ENCODE results near the gene ESR2.

Gene ESR2

DNA sequence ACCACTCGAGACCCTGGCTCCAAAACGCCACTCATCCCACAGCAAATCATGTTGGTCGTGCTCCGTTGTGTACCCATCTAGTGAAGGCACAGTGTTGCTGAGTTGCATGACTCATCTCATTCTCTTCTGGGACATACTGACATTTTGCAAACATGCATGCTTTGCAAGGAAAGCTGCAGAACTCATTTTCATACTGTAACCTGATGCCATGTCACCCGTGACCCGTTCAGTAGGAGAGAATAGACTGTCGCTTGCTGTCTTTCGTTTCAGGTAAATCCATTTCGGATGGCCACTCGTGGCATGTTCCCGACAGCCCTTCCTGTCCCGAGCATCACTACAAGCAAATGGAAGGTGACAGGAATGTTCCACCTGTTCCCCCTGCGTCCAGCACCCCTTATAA lies 78.2 kb downstream of the ESR2 start:
- Histone ChIP-seq H3K27ac (ENCODE audit: low read depth, low read length) (no peak overlapping the region), H3K79me2 (ENCODE audit: insufficient read depth, low read length) (no peaks in the 10 kb centered on the region), H3F3A (ENCODE audit: insufficient read depth) (peaks cover 14% of the 10 kb centered on the region; the same call in 1 of the 2 replicates), H3K9me3 (ENCODE audit: insufficient read depth, low read length) (no peaks in the 10 kb centered on the region), H3K9me2 (replicated peaks; ENCODE audit: insufficient read depth, low read length) (no peaks in the 10 kb centered on the region), H3K4me3 (ENCODE audit: insufficient read depth, low read length, poor library complexity, severe bottlenecking) (no peak overlapping the region), H3K36me3 (ENCODE audit: low read length) (peaks cover 42% of the 10 kb centered on the region; the same call in 1 of the 2 replicates), H3K4me2 (ENCODE audit: low read depth, low read length, poor library complexity, severe bottlenecking) (no peak overlapping the region), H3K9ac (ENCODE audit: low read length) (no peak overlapping the region), H3K27me3 (ENCODE audit: low read length) (no peaks in the 10 kb centered on the region), H4K20me1 (ENCODE audit: low read depth, low read length) (no peaks in the 10 kb centered on the region), H2AFZ (ENCODE audit: low read depth, low read length, severe bottlenecking) (no peak overlapping the region)
- TF ChIP-seq EZH2phosphoT487 (conservative IDR thresholded peaks at IDR 0.05; ENCODE audit: low read length) = no peak
- TF ChIP-seq, protein P1, sequence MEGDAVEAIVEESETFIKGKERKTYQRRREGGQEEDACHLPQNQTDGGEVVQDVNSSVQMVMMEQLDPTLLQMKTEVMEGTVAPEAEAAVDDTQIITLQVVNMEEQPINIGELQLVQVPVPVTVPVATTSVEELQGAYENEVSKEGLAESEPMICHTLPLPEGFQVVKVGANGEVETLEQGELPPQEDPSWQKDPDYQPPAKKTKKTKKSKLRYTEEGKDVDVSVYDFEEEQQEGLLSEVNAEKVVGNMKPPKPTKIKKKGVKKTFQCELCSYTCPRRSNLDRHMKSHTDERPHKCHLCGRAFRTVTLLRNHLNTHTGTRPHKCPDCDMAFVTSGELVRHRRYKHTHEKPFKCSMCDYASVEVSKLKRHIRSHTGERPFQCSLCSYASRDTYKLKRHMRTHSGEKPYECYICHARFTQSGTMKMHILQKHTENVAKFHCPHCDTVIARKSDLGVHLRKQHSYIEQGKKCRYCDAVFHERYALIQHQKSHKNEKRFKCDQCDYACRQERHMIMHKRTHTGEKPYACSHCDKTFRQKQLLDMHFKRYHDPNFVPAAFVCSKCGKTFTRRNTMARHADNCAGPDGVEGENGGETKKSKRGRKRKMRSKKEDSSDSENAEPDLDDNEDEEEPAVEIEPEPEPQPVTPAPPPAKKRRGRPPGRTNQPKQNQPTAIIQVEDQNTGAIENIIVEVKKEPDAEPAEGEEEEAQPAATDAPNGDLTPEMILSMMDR (IDR thresholded peaks at IDR 0.05; ENCODE audit: insufficient read depth, low read length, poor library complexity, severe bottlenecking) = no peak

DNA sequence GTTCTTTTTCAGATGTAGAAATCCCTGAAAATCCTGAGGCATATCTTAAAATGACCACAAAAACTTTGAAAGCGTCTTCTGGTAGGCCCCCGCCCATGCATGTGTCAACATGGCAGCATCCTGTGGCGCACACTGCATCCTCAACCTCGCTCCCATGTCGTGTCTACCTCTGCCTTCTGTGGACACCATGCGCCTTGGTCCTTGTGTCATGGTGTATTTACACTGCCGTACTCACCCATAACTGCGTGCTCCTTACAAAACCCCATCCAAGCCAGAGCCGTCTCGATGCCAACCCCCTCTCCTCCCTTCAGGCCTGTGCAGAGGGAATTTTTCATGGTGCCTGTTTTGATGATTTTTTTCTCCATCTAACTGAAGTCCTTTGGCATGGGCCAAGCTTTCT lies 78.9 kb downstream of the ESR2 start:
- no peak overlapping the region for H3K27ac ChIP-seq (ENCODE audit: low read depth, low read length)
- peaks cover 39% of the 10 kb centered on the region; the same call in 1 of the 2 replicates for H3K36me3 ChIP-seq (ENCODE audit: low read length)
- no peaks in the 10 kb centered on the region for H3K79me2 ChIP-seq (ENCODE audit: insufficient read depth, low read length)

DNA sequence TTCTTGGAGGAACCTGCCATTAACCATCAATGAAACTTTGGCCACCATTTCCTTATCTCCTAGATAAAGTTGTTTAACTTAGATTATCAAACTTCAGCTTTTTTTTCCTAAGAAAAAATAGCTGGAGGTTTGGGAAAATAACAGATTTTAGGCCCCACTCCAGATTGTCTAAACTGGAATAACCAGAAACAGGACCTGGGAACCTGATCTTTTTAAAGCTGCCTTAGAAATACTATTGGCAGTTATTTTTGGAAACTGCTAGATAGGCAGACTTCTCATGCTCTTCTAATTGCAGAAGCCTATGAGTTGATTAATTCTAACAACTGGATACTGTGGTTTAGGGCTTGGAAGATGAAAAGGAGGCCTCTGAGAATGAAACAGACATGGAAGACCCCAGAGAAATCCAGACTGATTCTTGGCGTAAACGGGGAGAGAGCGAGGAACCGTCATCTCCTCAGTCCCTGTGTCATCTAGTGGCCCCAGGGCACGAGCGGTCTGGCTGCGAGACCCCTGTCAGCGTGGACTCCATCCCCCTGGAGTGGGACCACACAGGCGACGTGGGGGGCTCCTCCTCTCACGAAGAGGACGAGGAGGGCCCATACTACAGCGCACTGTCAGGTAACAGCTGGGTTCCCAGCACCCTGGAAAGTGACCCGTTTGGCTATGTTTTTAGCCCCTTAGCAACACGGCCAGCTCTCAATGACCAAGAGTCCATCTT lies 80.2 kb downstream of the ESR2 start:
- Histone ChIP-seq H3K4me2 (ENCODE audit: low read depth, low read length, poor library complexity, severe bottlenecking) (no peak overlapping the region), H3K9me2 (replicated peaks; ENCODE audit: insufficient read depth, low read length) (no peaks in the 10 kb centered on the region), H3K9me3 (ENCODE audit: insufficient read depth, low read length) (no peaks in the 10 kb centered on the region), H4K20me1 (ENCODE audit: low read depth, low read length) (no peaks in the 10 kb centered on the region), H2AFZ (ENCODE audit: low read depth, low read length, severe bottlenecking) (no peak overlapping the region), H3K27me3 (ENCODE audit: low read length) (no peaks in the 10 kb centered on the region), H3K9ac (ENCODE audit: low read length) (no peak overlapping the region), H3K36me3 (ENCODE audit: low read length) (peaks cover 29% of the 10 kb centered on the region; the same call in 1 of the 2 replicates), H3K79me2 (ENCODE audit: insufficient read depth, low read length) (no peaks in the 10 kb centered on the region), H3K4me3 (ENCODE audit: insufficient read depth, low read length, poor library complexity, severe bottlenecking) (no peak overlapping the region), H3F3A (ENCODE audit: insufficient read depth) (peaks cover 14% of the 10 kb centered on the region; the same call in 1 of the 2 replicates), H3K27ac (ENCODE audit: low read depth, low read length) (no peak overlapping the region)
- TF ChIP-seq EZH2phosphoT487 (conservative IDR thresholded peaks at IDR 0.05; ENCODE audit: low read length) = no peak
- TF ChIP-seq, protein P1 (IDR thresholded peaks at IDR 0.05; ENCODE audit: insufficient read depth, low read length, poor library complexity, severe bottlenecking) = no peak

More for the DNA sequence above, 78.9 kb downstream of the ESR2 start:
- Histone ChIP-seq H3K4me2 (ENCODE audit: low read depth, low read length, poor library complexity, severe bottlenecking) (no peak overlapping the region), H3K9ac (ENCODE audit: low read length) (no peak overlapping the region), H3K9me3 (ENCODE audit: insufficient read depth, low read length) (no peaks in the 10 kb centered on the region), H3K27me3 (ENCODE audit: low read length) (no peaks in the 10 kb centered on the region), H4K20me1 (ENCODE audit: low read depth, low read length) (no peaks in the 10 kb centered on the region), H3K4me3 (ENCODE audit: insufficient read depth, low read length, poor library complexity, severe bottlenecking) (no peak overlapping the region), H3K9me2 (replicated peaks; ENCODE audit: insufficient read depth, low read length) (no peaks in the 10 kb centered on the region), H3F3A (ENCODE audit: insufficient read depth) (peaks cover 14% of the 10 kb centered on the region; the same call in 1 of the 2 replicates), H2AFZ (ENCODE audit: low read depth, low read length, severe bottlenecking) (no peak overlapping the region)
- TF ChIP-seq, protein P1 (IDR thresholded peaks at IDR 0.05; ENCODE audit: insufficient read depth, low read length, poor library complexity, severe bottlenecking) = no peak
- TF ChIP-seq EZH2phosphoT487 (conservative IDR thresholded peaks at IDR 0.05; ENCODE audit: low read length) = no peak

All from SU-DHL-6 (cell line).